Neural cell (in vitro differentiated cells): Measurements from ENCODE around the gene YIPF6. TPM values are rescaled to one million over a fixed set of nuclear protein-coding genes. Genes with fewer than 3 reads are reported as not detected.

Experiments used
- H2AFZ ChIP-seq: fragments of 200-600, 300-800 bp; sonication (generic), shearing (Covaris generic); 2 replicates; pipeline ENCODE4 v1.6.0; 2014; ENCODE audit warnings: low read depth, mild to moderate bottlenecking, antibody characterized with exemption, low read length, moderate library complexity
- H3F3A ChIP-seq: fragments of 200-600 bp; shearing (Covaris generic); 2 replicates; pipeline ENCODE4 v1.6.1; 2016; ENCODE audit warnings: mild to moderate bottlenecking, moderate library complexity, mixed read lengths, antibody characterized with exemption, low read length; ENCODE audit not compliant: insufficient read depth, poor library complexity, severe bottlenecking
- H3K27ac ChIP-seq: fragments of 200-600, 300-800 bp; sonication (generic), shearing (Covaris generic); 2 replicates; pipeline ENCODE4 v1.5.1; 2014; ENCODE audit warnings: mild to moderate bottlenecking, low read length, moderate library complexity
- H3K27me3 ChIP-seq: fragments of 300-800, 200-600 bp; sonication (generic), shearing (Covaris generic); 2 replicates; pipeline ENCODE4 v1.6.0; 2014; ENCODE audit warnings: mild to moderate bottlenecking, low read depth, low read length, moderate library complexity; ENCODE audit not compliant: insufficient read depth
- H3K36me3 ChIP-seq: fragments of 300-800, 200-600 bp; sonication (generic), shearing (Covaris generic); 2 replicates; pipeline ENCODE4 v1.5.1; 2014; ENCODE audit warnings: mild to moderate bottlenecking, antibody characterized with exemption, low read length, moderate library complexity; ENCODE audit not compliant: insufficient read depth
- H3K4me2 ChIP-seq: fragments of 300-800, 200-600 bp; sonication (generic), shearing (Covaris generic); 2 replicates; pipeline ENCODE4 v1.6.0; 2014; ENCODE audit warnings: mild to moderate bottlenecking, low read length
- H3K4me3 ChIP-seq: fragments of 300-800, 200-600 bp; sonication (generic), shearing (Covaris generic); 2 replicates; pipeline ENCODE4 v1.5.1; 2014; ENCODE audit warnings: mild to moderate bottlenecking, low read length, moderate library complexity
- H3K79me2 ChIP-seq: fragments of 200-600 bp; shearing (Covaris generic); replicated peaks from 2 replicates; pipeline ENCODE4 v1.6.0; 2014; ENCODE audit warnings: mild to moderate bottlenecking, low read length, moderate library complexity; ENCODE audit not compliant: insufficient read depth
- H3K9ac ChIP-seq: fragments of 300-800, 200-600 bp; sonication (generic), shearing (Covaris generic); 2 replicates; pipeline ENCODE4 v1.6.1; 2016; ENCODE audit warnings: mild to moderate bottlenecking, low read length, mixed read lengths
- H3K9me2 ChIP-seq: fragments of 200-600 bp; shearing (Covaris generic); 2 replicates; pipeline ENCODE4 v1.6.1; 2016; ENCODE audit warnings: mild to moderate bottlenecking, low read length, mixed read lengths; ENCODE audit not compliant: insufficient read depth
- H3K9me3 ChIP-seq: fragments of 200-600, 300-800 bp; sonication (generic), shearing (Covaris generic); 2 replicates; pipeline ENCODE4 v1.6.1; 2016; ENCODE audit warnings: mild to moderate bottlenecking, mixed run types, low read length, moderate library complexity, mixed read lengths
- H4K20me1 ChIP-seq: fragments of 200-600 bp; shearing (Covaris generic); 2 replicates; pipeline ENCODE4 v1.6.1; 2016; ENCODE audit warnings: mild to moderate bottlenecking, mixed run types; ENCODE audit not compliant: insufficient read depth
- CTCF ChIP-seq: fragments of 450-650 bp; IDR thresholded peaks from 2 replicates; pipeline ENCODE4 v1.5.1; 2014; ENCODE audit warnings: antibody characterized with exemption, mild to moderate bottlenecking, moderate library complexity; ENCODE audit not compliant: poor library complexity, severe bottlenecking
- EP300 ChIP-seq: fragments of 450-650 bp; conservative IDR thresholded peaks from 2 replicates; pipeline ENCODE4 v1.6.1; 2014; ENCODE audit warnings: antibody characterized with exemption, mild to moderate bottlenecking, moderate library complexity; ENCODE audit not compliant: poor library complexity, severe bottlenecking
- EZH2 ChIP-seq: fragments of 200-600, 300-800 bp; shearing (Covaris generic), sonication (generic); IDR thresholded peaks from 2 replicates; pipeline ENCODE4 v1.6.1; 2014; ENCODE audit warnings: antibody characterized with exemption, low read length, borderline replicate concordance, mild to moderate bottlenecking; ENCODE audit not compliant: insufficient read depth, poor library complexity, severe bottlenecking
- MXI1 ChIP-seq: fragments of 450-650 bp; conservative IDR thresholded peaks from 2 replicates; pipeline ENCODE4 v1.6.1; 2014; ENCODE audit warnings: antibody characterized with exemption, mild to moderate bottlenecking; ENCODE audit not compliant: poor library complexity, severe bottlenecking
- POLR2AphosphoS5 ChIP-seq: IDR thresholded peaks from 2 replicates; pipeline ENCODE4 v1.6.1; 2012
- RAD21 ChIP-seq: fragments of 450-650 bp; conservative IDR thresholded peaks from 2 replicates; pipeline ENCODE4 v1.6.1; 2014; ENCODE audit warnings: antibody characterized with exemption, mild to moderate bottlenecking, moderate library complexity
- REST ChIP-seq: IDR thresholded peaks from 2 replicates; pipeline ENCODE4 v1.6.1; 2012; ENCODE audit warnings: borderline replicate concordance
- SMC3 ChIP-seq: fragments of 450-650 bp; conservative IDR thresholded peaks from 2 replicates; pipeline ENCODE4 v1.6.1; 2014; ENCODE audit warnings: antibody characterized with exemption, mild to moderate bottlenecking, moderate library complexity; ENCODE audit not compliant: poor library complexity
- TAF1 ChIP-seq: IDR thresholded peaks from 2 replicates; pipeline ENCODE4 v1.6.1; 2012; ENCODE audit warnings: low read depth
- polyA plus RNA-seq: library from polyadenylated mRNA; depleted of rRNA; stranded (reverse); fragments of >200 nt; gene quantifications from 2 replicates; pipeline ENCODE4 v1.2.3, GENCODE V29; 2014

YIPF6 gene
- polyA plus RNA-seq, 1 donor from 2014 or later = 28.5 TPM

- Histone ChIP-seq H3F3A (no peaks in the 10 kb centered on the region), H3K27me3 (no peaks in the 10 kb centered on the region)
These were observed 34.1 kb downstream of the YIPF6 start for GRCh38 chrX:68532831-68533533.

GRCh38 chrX:68533656-68534055 lies 34.8 kb downstream of the YIPF6 start:
- no peak for TF ChIP-seq TAF1
- no peak for TF ChIP-seq POLR2AphosphoS5
- TF ChIP-seq RAD21 = no peak
- no peak for TF ChIP-seq SMC3
- no peak for TF ChIP-seq EP300
- no peak for TF ChIP-seq CTCF
- no peak for TF ChIP-seq EZH2
- Histone ChIP-seq H3K4me3 (no peak overlapping the region), H3K9ac (no peak overlapping the region), H3K79me2 (no peaks in the 10 kb centered on the region), H3K27me3 (no peaks in the 10 kb centered on the region), H2AFZ (no peak overlapping the region), H3F3A (no peaks in the 10 kb centered on the region), H3K9me3 (no peaks in the 10 kb centered on the region), H3K27ac (no peak overlapping the region), H4K20me1 (no peaks in the 10 kb centered on the region), H3K4me2 (no peak overlapping the region), H3K36me3 (no peaks in the 10 kb centered on the region), H3K9me2 (no peaks in the 10 kb centered on the region)

More at GRCh38 chrX:68532831-68533533, 34.1 kb downstream of the YIPF6 start:
- H3K4me2 ChIP-seq = no peak overlapping the region
- H3K79me2 ChIP-seq = no peaks in the 10 kb centered on the region
- H3K9ac ChIP-seq = no peak overlapping the region
- no peak overlapping the region for H3K27ac ChIP-seq
- H3K9me3 ChIP-seq = no peaks in the 10 kb centered on the region
- H3K36me3 ChIP-seq = no peaks in the 10 kb centered on the region
- no peak overlapping the region for H2AFZ ChIP-seq
- H4K20me1 ChIP-seq = no peaks in the 10 kb centered on the region
- TF ChIP-seq RAD21 = no peak
- no peak for TF ChIP-seq CTCF
- no peak for TF ChIP-seq SMC3
- TF ChIP-seq POLR2AphosphoS5 = no peak
- TF ChIP-seq TAF1 = no peak
- TF ChIP-seq REST = no peak
- no peak for TF ChIP-seq MXI1
- no peak for TF ChIP-seq EZH2
- H3K4me3 ChIP-seq = no peak overlapping the region
- H3K9me2 ChIP-seq = no peaks in the 10 kb centered on the region
